Measurements from ENCODE around the gene POLR3GL.

POLR3GL gene

GRCh38 chr1:145951526-145951925 is 13.0 kb upstream of the POLR3GL start:
- DNase-seq = no peak

GRCh38 chr1:145952903-145953302 is 11.6 kb upstream of the POLR3GL start:
- DNase-seq = no peak

GRCh38 chr1:145953861-145954260 is 10.6 kb upstream of the POLR3GL start:
- no peak for DNase-seq

- DNase-seq = no peak
These were observed 9.1 kb upstream of the POLR3GL start for GRCh38 chr1:145955436-145955835.

- no peak for DNase-seq
These were observed 8.1 kb upstream of the POLR3GL start for GRCh38 chr1:145956361-145956760.

- DNase-seq = no peak
These were observed 7.6 kb upstream of the POLR3GL start for GRCh38 chr1:145956781-145957442.

GRCh38 chr1:145957443-145958319 is 6.8 kb upstream of the POLR3GL start, which contains the start of gene LIX1L:
LIX1L (minus strand) TSS chr1:145958017; CDS start chr1:145957927, 90 bp downstream.
- DNase-seq = peak; percentile 95

- DNase-seq = no peak
These were observed 5.8 kb upstream of the POLR3GL start for GRCh38 chr1:145958734-145959133.

- DNase-seq = no peak
These were observed 5.2 kb upstream of the POLR3GL start for GRCh38 chr1:145959333-145959732.

- no peak for DNase-seq
These were observed 4.5 kb upstream of the POLR3GL start for GRCh38 chr1:145959957-145960467.

- peak; percentile 53 for DNase-seq
These were observed 3.9 kb upstream of the POLR3GL start for GRCh38 chr1:145960468-145961108.

- DNase-seq = no peak
These were observed 3.4 kb upstream of the POLR3GL start for GRCh38 chr1:145961109-145961424.

GRCh38 chr1:145961425-145962156 is 2.9 kb upstream of the POLR3GL start:
- peak; percentile 64 for DNase-seq

GRCh38 chr1:145962157-145963102 is 2.1 kb upstream of the POLR3GL start:
- peak; percentile 46 for DNase-seq

- DNase-seq = no peak
These were observed 1.0 kb upstream of the POLR3GL start for GRCh38 chr1:145963265-145964019.

GRCh38 chr1:145965119-145965744 is 742 bp downstream of the POLR3GL start:
- DNase-seq = no peak

GRCh38 chr1:145967288-145967687 is 2.8 kb downstream of the POLR3GL start:
- DNase-seq = no peak

GRCh38 chr1:145972580-145972979 is 8.1 kb downstream of the POLR3GL start:
- no peak for DNase-seq

GRCh38 chr1:145974721-145975120 is 10.2 kb downstream of the POLR3GL start:
- DNase-seq = no peak

GRCh38 chr1:145975216-145975615 is 10.7 kb downstream of the POLR3GL start:
- DNase-seq = no peak
